Right hindlimb (tissue), 1 donor: Measurements from ENCODE around the gene ZNF692.
A peak's percentile ranks its signal among the peaks of the same experiment; 100 is the strongest.
"Not testable (repeated sequence)": the region's sequence is repeated elsewhere in the genome, so short reads cannot be mapped to it uniquely, and the experiment has no call there.

Experiments used
- DNase-seq: peaks from one replicate; pipeline ENCODE4 v3.0.0-alpha.2; 2018

Gene ZNF692

GRCh38 chr1:248848602-248849001 lies 10.3 kb downstream of the ZNF692 start:
- DNase-seq: peak; percentile 5

- peak; percentile 12 for DNase-seq
These were observed 10.8 kb downstream of the ZNF692 start for GRCh38 chr1:248847956-248848561.

GRCh38 chr1:248847181-248847955 lies 11.5 kb downstream of the ZNF692 start:
- no peak for DNase-seq

GRCh38 chr1:248844526-248844925 lies 14.4 kb downstream of the ZNF692 start:
- DNase-seq: peak; percentile 1

- no peak for DNase-seq
These were observed 15.2 kb downstream of the ZNF692 start for GRCh38 chr1:248843687-248844086.

GRCh38 chr1:248842781-248843331 lies 16.0 kb downstream of the ZNF692 start:
- no peak for DNase-seq

GRCh38 chr1:248841702-248842395 lies 17.0 kb downstream of the ZNF692 start:
- DNase-seq: peak; percentile 65

- DNase-seq: no peak
These were observed 17.9 kb downstream of the ZNF692 start for GRCh38 chr1:248840946-248841345.

GRCh38 chr1:248839168-248839555 lies 19.7 kb downstream of the ZNF692 start:
- no peak for DNase-seq

- DNase-seq: peak; percentile 92
These were observed 20.3 kb downstream of the ZNF692 start for GRCh38 chr1:248838357-248839167.

- DNase-seq: peak; percentile 99
These were observed 21.0 kb downstream of the ZNF692 start, which contains the start of gene ZNF672 for GRCh38 chr1:248837781-248838356. Gene ZNF672 (plus strand): TSS chr1:248838224. CDS start chr1:248847275, 9,051 bp downstream.

GRCh38 chr1:248837045-248837780 lies 21.7 kb downstream of the ZNF692 start:
- DNase-seq: no peak

GRCh38 chr1:248834343-248834940 lies 24.4 kb downstream of the ZNF692 start:
- DNase-seq: no peak

GRCh38 chr1:248831842-248832241 lies 27.0 kb downstream of the ZNF692 start:
- DNase-seq: no peak

- not testable (repeated sequence) for DNase-seq
These were observed 28.2 kb downstream of the ZNF692 start for GRCh38 chr1:248830718-248831017.

- no peak for DNase-seq
These were observed 30.0 kb downstream of the ZNF692 start for GRCh38 chr1:248828845-248829244.

- DNase-seq: peak; percentile 96
These were observed 32.8 kb downstream of the ZNF692 start, which contains the start of gene SH3BP5L for GRCh38 chr1:248825909-248826760. Gene SH3BP5L (minus strand): TSS chr1:248825915. CDS start chr1:248824935, 980 bp downstream.

- no peak for DNase-seq
These were observed 33.3 kb downstream of the ZNF692 start for GRCh38 chr1:248825573-248825908.

GRCh38 chr1:248825136-248825535 lies 33.7 kb downstream of the ZNF692 start:
- peak; percentile 35 for DNase-seq

GRCh38 chr1:248824701-248825100 lies 34.2 kb downstream of the ZNF692 start:
- DNase-seq: no peak
